ENCODE results near the gene PRSS2.

The PRSS2 gene

GRCh38 chr7:142804728-142805207, 34.0 kb downstream of the PRSS2 start:
- DNase-seq: no peak

GRCh38 chr7:142805350-142806021, 34.7 kb downstream of the PRSS2 start:
- DNase-seq: no peak

GRCh38 chr7:142806022-142806356, 35.2 kb downstream of the PRSS2 start:
- DNase-seq: no peak

- DNase-seq: no peak
These were observed 36.2 kb downstream of the PRSS2 start for GRCh38 chr7:142806957-142807356.

DNA sequence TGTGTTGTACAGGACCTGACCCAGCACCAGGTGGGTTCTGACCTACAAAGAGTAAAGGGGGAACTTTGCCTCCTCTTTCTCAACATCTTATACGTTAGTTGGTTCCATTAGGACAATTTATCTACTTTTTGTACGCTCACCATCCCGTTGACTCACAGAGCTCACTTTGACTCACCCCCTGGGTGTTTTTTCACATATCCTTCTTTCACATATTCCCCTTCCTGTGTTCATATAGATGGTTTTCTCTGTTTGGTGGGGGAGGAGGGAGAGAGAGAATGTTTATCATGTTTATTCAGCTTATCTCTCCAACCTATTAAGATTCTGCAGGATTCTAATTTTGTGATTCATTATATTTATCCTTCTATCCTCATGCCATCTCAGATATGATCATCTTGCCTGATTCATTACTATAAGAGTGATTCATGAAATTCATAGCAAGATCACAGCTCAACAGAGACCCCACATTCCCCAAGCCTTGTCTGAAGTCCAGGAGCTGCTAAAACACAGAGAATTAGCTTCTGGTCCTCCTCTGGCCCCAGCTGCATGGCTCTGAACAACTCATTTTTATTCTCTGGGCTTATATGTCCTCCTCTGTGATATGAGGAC, 37.2 kb downstream of the PRSS2 start:
- peak; percentile 81 for DNase-seq

GRCh38 chr7:142808461-142808801, 37.7 kb downstream of the PRSS2 start:
- DNase-seq: no peak

DNA sequence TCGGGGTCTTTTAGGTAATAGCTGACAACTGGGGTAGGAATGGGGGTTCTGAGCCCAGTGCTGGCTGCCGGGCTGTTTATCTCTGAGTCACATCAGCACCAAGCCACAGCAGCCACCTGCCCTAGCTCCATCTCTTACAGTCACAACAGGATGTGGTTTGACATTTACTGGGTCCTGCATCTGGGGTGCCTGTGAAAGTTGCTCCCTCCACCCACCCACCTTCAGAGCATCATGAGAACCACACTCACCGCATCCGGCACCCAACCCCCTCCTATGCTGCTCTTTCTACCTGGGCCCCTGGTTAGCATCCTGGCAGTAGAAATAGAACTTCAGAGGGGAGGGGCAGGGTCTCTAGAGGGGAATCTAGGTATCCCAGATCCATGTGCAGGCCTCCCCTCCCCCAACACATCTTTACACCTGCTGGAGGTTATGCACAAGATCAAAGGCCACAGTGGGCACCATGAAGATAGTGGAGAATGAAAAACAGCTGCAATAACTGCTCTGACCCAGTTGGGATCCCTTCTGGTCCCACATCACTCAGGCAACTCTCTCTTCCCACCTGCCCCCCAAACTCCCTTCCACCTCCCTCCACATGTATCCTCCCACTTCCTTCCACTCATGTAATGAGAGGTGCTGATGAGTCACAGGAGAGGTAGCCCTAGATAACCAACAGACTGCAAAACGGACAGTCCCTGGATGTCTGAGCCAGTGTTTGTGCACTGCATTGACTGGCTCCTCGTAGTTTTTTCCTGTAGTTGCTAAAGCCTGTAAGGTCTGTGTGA, 38.2 kb downstream of the PRSS2 start:
- peak; percentile 88 for DNase-seq

- no peak for DNase-seq
These were observed 38.9 kb downstream of the PRSS2 start for GRCh38 chr7:142809671-142810070.

- DNase-seq: peak; percentile 29
These were observed 40.5 kb downstream of the PRSS2 start for GRCh38 chr7:142811154-142811737.

DNA sequence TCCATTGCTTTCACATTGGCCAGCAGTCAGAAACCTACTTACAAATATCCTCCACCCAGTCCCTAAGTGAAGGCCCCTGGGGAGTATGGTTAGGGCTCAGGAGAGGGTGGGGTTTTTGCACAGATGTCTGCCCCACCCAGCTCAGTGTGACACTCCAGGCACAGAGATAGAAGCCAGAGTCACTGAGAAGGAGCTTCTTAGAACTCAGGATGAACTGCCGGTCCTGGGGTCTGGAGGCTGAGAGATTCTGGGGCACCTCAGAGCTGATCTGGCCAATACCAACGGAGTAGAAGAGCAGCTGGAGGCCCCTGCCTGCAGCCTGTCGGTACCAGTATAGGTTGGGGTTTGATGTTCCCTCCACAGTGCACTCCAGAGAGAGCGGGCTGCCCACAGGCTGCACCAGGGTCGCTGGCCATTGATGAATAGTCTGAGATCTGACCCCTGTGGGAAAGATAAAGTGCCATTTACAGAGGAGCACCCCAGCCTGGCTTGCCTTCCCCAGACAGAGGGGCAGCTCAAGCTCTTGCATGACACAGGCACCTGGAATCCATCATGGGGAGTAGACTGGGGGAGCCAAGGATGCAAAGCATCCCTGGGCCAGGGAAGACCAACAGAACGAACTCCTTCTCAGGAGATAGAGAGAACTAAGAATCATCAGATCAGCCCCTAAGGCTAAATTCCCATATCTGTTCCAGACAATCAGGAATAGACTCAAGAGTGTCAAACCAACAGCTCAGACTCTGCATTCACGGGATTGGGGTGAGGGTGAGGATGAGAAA, 41.9 kb downstream of the PRSS2 start:
- peak; percentile 86 for DNase-seq

DNA sequence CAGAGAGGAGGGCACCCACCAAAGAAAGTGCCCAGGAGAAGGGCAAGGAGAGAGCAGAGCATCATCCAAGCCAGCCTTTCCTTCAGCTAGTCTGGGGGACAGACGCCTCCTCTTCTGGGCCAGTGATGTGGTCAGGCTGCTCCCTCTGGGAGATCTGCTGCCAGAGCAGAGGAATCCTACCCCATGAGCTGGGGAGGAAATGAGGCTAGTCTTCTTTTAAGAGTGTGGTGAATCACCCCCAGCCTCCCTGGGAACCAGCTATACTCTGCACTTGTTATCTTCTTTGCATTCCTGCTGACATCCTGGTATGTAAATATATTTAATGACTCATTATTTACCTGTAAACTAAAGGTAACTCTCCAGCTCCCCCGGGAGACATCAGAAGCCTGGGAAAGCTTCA, 42.5 kb downstream of the PRSS2 start:
- peak; percentile 97 for DNase-seq

DNA sequence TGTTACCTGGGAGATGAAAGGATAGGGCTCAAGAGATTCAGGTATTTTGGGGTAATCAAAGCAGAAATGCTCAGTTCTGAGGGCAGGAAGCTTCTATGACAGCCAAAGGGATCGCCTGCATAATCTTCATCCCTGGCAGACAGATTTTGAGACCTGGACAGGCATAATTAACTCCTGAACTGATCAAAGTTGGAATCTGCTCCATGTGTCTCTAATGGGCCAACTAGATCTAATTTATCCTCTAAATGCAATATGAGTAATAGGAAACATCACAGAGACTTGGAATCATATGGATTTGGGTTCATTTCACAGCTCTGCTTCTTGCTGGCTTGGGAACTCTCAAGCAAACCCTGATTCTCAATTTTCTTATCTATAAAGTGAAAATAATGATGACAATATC, 42.9 kb downstream of the PRSS2 start:
- no peak for DNase-seq

DNA sequence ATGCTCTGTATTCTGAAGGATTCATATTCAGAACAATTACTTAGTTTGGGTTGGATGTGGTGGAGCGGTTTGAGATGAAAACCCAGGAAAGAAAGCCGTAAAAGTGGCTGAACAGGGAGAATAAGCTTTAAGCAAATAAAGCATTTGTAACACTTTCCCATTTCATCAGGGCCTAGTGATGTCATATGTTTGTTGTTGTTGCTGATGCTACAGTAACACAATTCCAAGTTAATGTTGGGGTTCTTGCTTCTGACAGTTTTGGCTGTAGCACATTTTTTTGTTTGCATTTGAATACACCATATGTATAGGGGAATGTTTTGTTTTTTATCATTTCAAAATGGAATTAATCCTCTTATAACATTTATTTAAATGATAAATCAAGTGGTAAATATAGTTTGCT, 43.7 kb downstream of the PRSS2 start:
- no peak for DNase-seq

GRCh38 chr7:142815134-142815533, 44.4 kb downstream of the PRSS2 start:
- no peak for DNase-seq

GRCh38 chr7:142817506-142817905, 46.7 kb downstream of the PRSS2 start:
- DNase-seq: peak; percentile 22

DNA sequence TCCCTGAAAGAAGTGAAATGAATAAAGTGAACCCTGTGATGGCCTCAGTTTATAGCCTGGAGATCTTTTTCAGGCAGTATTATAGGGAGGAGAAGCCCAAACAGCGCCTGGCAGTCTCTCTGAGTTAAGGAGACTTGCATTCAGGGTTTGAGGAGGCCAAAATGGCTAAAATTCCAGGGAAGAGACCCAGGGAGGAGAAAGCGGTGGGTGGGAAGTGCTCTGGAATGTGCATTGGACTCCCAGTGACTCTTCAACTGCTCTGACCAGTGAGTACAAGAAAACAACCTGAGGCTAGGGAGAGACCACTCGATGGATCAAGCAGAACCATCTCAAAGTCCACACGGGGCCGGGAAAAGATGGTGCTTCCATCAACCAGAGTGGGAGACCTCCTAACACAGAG, 48.8 kb downstream of the PRSS2 start:
- no peak for DNase-seq

DNA sequence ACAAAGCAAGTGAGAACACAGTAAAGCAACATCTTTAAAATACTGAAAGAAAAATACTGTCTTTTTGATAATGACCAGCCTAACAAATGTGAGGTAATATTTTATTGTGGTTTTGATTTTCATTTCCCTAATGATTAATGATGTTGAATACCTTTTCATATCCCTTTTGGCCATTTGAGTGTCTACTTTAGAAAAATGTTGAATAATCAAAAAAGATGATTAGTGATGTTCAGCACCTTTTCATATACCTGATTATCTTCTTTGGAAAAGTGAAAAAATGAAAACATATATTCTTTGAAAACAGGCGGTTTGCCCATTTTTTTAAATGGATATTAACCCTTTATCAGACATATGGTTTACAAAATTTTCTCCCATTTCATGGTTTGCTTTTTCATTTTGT, 51.9 kb downstream of the PRSS2 start:
- DNase-seq: no peak
